H1 (cell line): ENCODE results near the gene ALDOA. TPM values are rescaled to one million over a fixed set of nuclear protein-coding genes. Genes with fewer than 3 reads are reported as not detected.

ENCODE experiments used
- CTCF ChIA-PET: fragments of 300-600 bp; sonication (Branson Sonifier 250); formaldehyde crosslinking; loops from one replicate; lab custom pipeline; 2021; ENCODE audit not compliant: partially characterized antibody; lab: Charles Lee
- POLR2A ChIA-PET: fragments of 300-600 bp; sonication (Branson Sonifier 250); formaldehyde crosslinking; loops from one replicate; lab custom pipeline; 2021; ENCODE audit warnings: inconsistent platforms; ENCODE audit not compliant: partially characterized antibody; lab: Charles Lee
- DNase-seq, 2 experiments: peaks; one replicate each; pipeline versions ENCODE4 v3.0.0 to v3.0.0-alpha.2; 2010 to 2022; ENCODE audit warnings: low spot score in 2 of 2, low read depth in 1 of 2, mixed read lengths in 1 of 2
- FAIRE-seq: peaks from 2 replicates; lab custom pipeline; 2011; peaks lifted over from hg19 to GRCh38; lab: Jason Lieb, UNC
- H2AFZ ChIP-seq: 2 replicates; pipeline ENCODE4 v1.8.1; 2012; ENCODE audit warnings: low read length, inconsistent platforms
- H2AK5ac ChIP-seq: 2 replicates; pipeline ENCODE4 v1.6.1; 2013; ENCODE audit warnings: low read depth, low read length
- H2BK120ac ChIP-seq: replicated peaks from 2 replicates; pipeline ENCODE3; 2013; ENCODE audit warnings: low read depth, low read length, inconsistent platforms
- H2BK12ac ChIP-seq: 2 replicates; pipeline ENCODE4 v1.6.1; 2013; ENCODE audit warnings: low read depth, low read length
- H2BK15ac ChIP-seq: 2 replicates; pipeline ENCODE4 v1.6.1; 2013; ENCODE audit warnings: low read length
- H2BK20ac ChIP-seq: 2 replicates; pipeline ENCODE4 v1.6.1; 2013; ENCODE audit warnings: low read length
- H2BK5ac ChIP-seq: 2 replicates; pipeline ENCODE4 v1.6.1; 2013; ENCODE audit warnings: low read depth, low read length
- H3K14ac ChIP-seq: 2 replicates; pipeline ENCODE4 v1.6.1; 2013; ENCODE audit warnings: inconsistent platforms; ENCODE audit not compliant: insufficient read length
- H3K18ac ChIP-seq: 2 replicates; pipeline ENCODE4 v1.6.1; 2013; ENCODE audit warnings: low read length; ENCODE audit errors: extremely low read depth
- H3K23ac ChIP-seq: 2 replicates; pipeline ENCODE4 v1.6.1; 2013; ENCODE audit warnings: inconsistent platforms; ENCODE audit not compliant: insufficient read length
- H3K23me2 ChIP-seq: 2 replicates; pipeline ENCODE4 v1.6.1; 2013; ENCODE audit warnings: low read depth, low read length
- H3K27ac ChIP-seq: 2 replicates; pipeline ENCODE4 v1.6.1; 2011; ENCODE audit warnings: low read depth, low read length, inconsistent platforms
- H3K27me3 ChIP-seq, 4 experiments: replicated peaks in 1 of 4; 1 replicate in 1 of 4; 2 replicates in 3 of 4; pipeline versions ENCODE4 v1.6.1 to v1.8.1; 2011 to 2013; ENCODE audit warnings: low read length in 3 of 4, mild to moderate bottlenecking in 3 of 4, inconsistent platforms in 2 of 4, mixed read lengths in 2 of 4, moderate library complexity in 1 of 4; ENCODE audit not compliant: control insufficient read depth in 3 of 4, insufficient read depth in 3 of 4; ENCODE audit errors: extremely low read depth in 1 of 4
- H3K36me3 ChIP-seq, 4 experiments: 2 replicates each; pipeline versions ENCODE4 v1.6.1 to v1.8.1; 2011 to 2013; ENCODE audit warnings: mild to moderate bottlenecking in 4 of 4, low read length in 3 of 4, moderate library complexity in 2 of 4, control low read depth in 1 of 4, inconsistent platforms in 1 of 4; ENCODE audit not compliant: insufficient read depth in 4 of 4, control insufficient read depth in 2 of 4
- H3K4ac ChIP-seq: replicated peaks from 2 replicates; pipeline ENCODE3; 2013; ENCODE audit warnings: low read length, low read depth, mixed read lengths, inconsistent platforms; ENCODE audit not compliant: insufficient read length
- H3K4me1 ChIP-seq, 4 experiments: replicated peaks in 1 of 4; 1 replicate in 1 of 4; 2 replicates in 3 of 4; pipeline versions ENCODE4 v1.6.1 to v1.8.1; 2011 to 2013; ENCODE audit warnings: low read length in 3 of 4, inconsistent platforms in 2 of 4, mixed read lengths in 1 of 4; ENCODE audit not compliant: insufficient read depth in 4 of 4, control insufficient read depth in 3 of 4
- H3K4me2 ChIP-seq, 2 experiments: 2 replicates each; pipeline versions ENCODE4 v1.6.1 to v1.8.1; 2011 to 2013; ENCODE audit warnings: low read depth in 2 of 2, low read length in 2 of 2, control low read depth in 1 of 2, inconsistent platforms in 1 of 2, mild to moderate bottlenecking in 1 of 2; ENCODE audit not compliant: insufficient read depth in 1 of 2
- H3K4me3 ChIP-seq, 4 experiments: fragments of 200-600, 300-600 bp in 1 of 4; sonication (generic), shearing (Covaris generic), sonication (Bioruptor Twin) in 1 of 4; 2 replicates each; pipeline versions ENCODE4 v1.5.1 to v1.8.1; 2011 to 2016; ENCODE audit warnings: low read length in 4 of 4, low read depth in 3 of 4, control low read depth in 2 of 4, inconsistent platforms in 2 of 4, mild to moderate bottlenecking in 2 of 4, mixed read lengths in 1 of 4, moderate library complexity in 1 of 4; ENCODE audit not compliant: insufficient read depth in 2 of 4; ENCODE audit errors: extremely low read depth in 1 of 4
- H3K56ac ChIP-seq: replicated peaks from 2 replicates; pipeline ENCODE3; 2013; ENCODE audit warnings: low read depth, mild to moderate bottlenecking, mixed read lengths, low read length, inconsistent platforms; ENCODE audit not compliant: insufficient read length
- H3K79me1 ChIP-seq: 2 replicates; pipeline ENCODE4 v1.6.1; 2013; ENCODE audit warnings: low read depth, low read length, control low read depth
- H3K79me2 ChIP-seq, 2 experiments: 2 replicates each; pipeline versions ENCODE4 v1.6.1 to v1.8.1; 2012 to 2013; ENCODE audit warnings: low read length in 2 of 2, mild to moderate bottlenecking in 2 of 2, inconsistent platforms in 1 of 2; ENCODE audit not compliant: insufficient read depth in 2 of 2, control insufficient read depth in 1 of 2
- H3K9ac ChIP-seq, 4 experiments: replicated peaks in 1 of 4; 1 replicate in 1 of 4; 2 replicates in 3 of 4; pipeline versions ENCODE4 v1.6.1 to v1.8.1; 2011 to 2013; ENCODE audit warnings: low read depth in 3 of 4, low read length in 3 of 4, control low read depth in 2 of 4, mild to moderate bottlenecking in 2 of 4, moderate library complexity in 2 of 4, inconsistent platforms in 1 of 4; ENCODE audit errors: extremely low read depth in 1 of 4
- H3K9me3 ChIP-seq, 2 experiments: 2 replicates each; pipeline versions ENCODE4 v1.6.1 to v1.8.1; 2012 to 2013; ENCODE audit warnings: mild to moderate bottlenecking in 2 of 2, moderate library complexity in 2 of 2, control low read depth in 1 of 2, inconsistent platforms in 1 of 2, low read depth in 1 of 2, low read length in 1 of 2, mixed read lengths in 1 of 2; ENCODE audit not compliant: insufficient read depth in 2 of 2
- H4K20me1 ChIP-seq, 2 experiments: replicated peaks in 1 of 2; 2 replicates each; pipeline versions ENCODE3 to v1.8.1; 2011 to 2013; ENCODE audit warnings: inconsistent platforms in 2 of 2, low read length in 2 of 2, mild to moderate bottlenecking in 1 of 2; ENCODE audit not compliant: insufficient read depth in 2 of 2, control insufficient read depth in 1 of 2
- H4K5ac ChIP-seq: 2 replicates; pipeline ENCODE4 v1.6.1; 2013; ENCODE audit warnings: low read length, low read depth, mixed read lengths, inconsistent platforms; ENCODE audit not compliant: insufficient read length
- H4K8ac ChIP-seq: 2 replicates; pipeline ENCODE4 v1.8.0; 2013; ENCODE audit warnings: mild to moderate bottlenecking, moderate library complexity, low read length, inconsistent platforms; ENCODE audit not compliant: insufficient read depth; ENCODE audit errors: extremely low read depth
- H4K91ac ChIP-seq: replicated peaks from 2 replicates; pipeline ENCODE3; 2013; ENCODE audit warnings: low read length, mixed read lengths, inconsistent platforms; ENCODE audit not compliant: insufficient read length
- BRCA1 ChIP-seq: IDR thresholded peaks from 2 replicates; pipeline ENCODE4 v1.6.1; 2012; ENCODE audit warnings: low read depth, low read length, improper control_type of control experiment
- WGBS, 2 experiments: shearing (Covaris generic) in 1 of 2; methylation state at CpG; one replicate each; pipeline versions ENCODE4 v1.1.6 to v1.1.7; 2013 to 2015; ENCODE audit warnings: low lambda C conversion rate in 2 of 2, mixed read lengths in 2 of 2, inconsistent platforms in 1 of 2, low coverage in 1 of 2, missing lambda C conversion rate in 1 of 2; ENCODE audit not compliant: insufficient replicate concordance in 2 of 2, insufficient coverage in 1 of 2, insufficient read length in 1 of 2; ENCODE audit errors: extremely low coverage in 1 of 2, missing lambda C conversion rate in 1 of 2; 5-methylcytosine and 5-hydroxymethylcytosine counted together
- polyA plus RNA-seq, 7 experiments: library from polyadenylated mRNA; depleted of rRNA in 3 of 7; stranded (reverse) in 5 of 7; unstranded in 2 of 7; fragments of >200 nt in 5 of 7; fragments of 200-250 nt in 2 of 7; gene quantifications; 1 replicate in 5 of 7; 2 replicates in 1 of 7; 4 replicates in 1 of 7; pipeline versions ENCODE4 v1.2.1 to v1.2.3, GENCODE V29; 2011 to 2013; ENCODE audit warnings: missing spikeins in 2 of 7, mixed read lengths in 2 of 7
- total RNA-seq: library from RNA; stranded (reverse); fragmentation: NEBNext Ultra II Directional; extraction: Animal tissue kit (Norgen Biotek cat#: 25700); gene quantifications from 2 replicates; pipeline ENCODE4 v1.2.1, GENCODE V29; 2021

ALDOA gene
- total and polyA plus RNA-seq, 2 of the 8 experiments (the other 6 are each of a cell fraction or from before 2014, with no cell fraction given): 1,072 to 1,083 TPM

DNA sequence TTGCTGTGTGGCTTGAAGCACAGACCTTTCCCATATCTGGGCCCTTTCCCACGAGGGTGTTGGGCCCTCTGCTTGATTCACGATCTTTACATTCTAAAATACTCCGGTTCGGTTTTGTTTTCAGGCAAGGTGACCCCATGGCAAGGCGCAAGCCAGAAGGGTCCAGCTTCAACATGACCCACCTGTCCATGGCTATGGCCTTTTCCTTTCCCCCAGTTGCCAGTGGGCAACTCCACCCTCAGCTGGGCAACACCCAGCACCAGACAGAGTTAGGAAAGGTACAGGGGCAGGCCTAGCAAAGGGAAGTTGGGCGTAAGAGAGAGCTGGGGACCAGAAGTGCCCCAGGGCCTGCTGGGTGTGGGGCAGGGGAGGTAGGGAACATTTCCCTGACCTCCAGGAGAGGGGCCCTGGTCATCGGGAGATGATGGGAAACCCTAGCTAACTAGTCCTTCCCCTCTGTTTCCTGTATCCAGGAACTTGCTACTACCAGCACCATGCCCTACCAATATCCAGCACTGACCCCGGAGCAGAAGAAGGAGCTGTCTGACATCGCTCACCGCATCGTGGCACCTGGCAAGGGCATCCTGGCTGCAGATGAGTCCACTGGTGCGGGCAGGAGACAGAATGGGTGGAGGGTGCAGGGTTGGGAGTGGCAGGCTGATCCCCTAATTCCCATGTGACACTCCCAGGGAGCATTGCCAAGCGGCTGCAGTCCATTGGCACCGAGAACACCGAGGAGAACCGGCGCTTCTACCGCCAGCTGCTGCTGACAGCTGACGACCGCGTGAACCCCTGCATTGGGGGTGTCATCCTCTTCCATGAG lies 1.4 kb downstream of the ALDOA start:
- 86% methylated on average over 21 of the region's 21 CpGs; no CpG with 5 or more reads in 1 of the 2 experiments for WGBS, 2 experiments
- ChIA-PET POLR2A (interaction anchor here (0.7 to 21.2 kb wide), 12 partner anchors 11 to 531 kb away, joined by 3 to 353 read pairs (median 4); partner anchors contain the start of genes PPP4C, TBX6, TLCD3B and YPEL3), CTCF (interaction anchor here (0.8 to 7.3 kb wide), 7 partner anchors 10 to 67 kb away, joined by 3 to 51 read pairs (median 6); partner anchors contain the start of genes GDPD3, PPP4C and TBX6)
- Histone ChIP-seq H4K8ac (peak overlapping the region; percentile 30), H3K4me3 (peak overlapping the region; percentile 71 to 92 (median 88)), H3K23ac (no peak overlapping the region), H3K4me1 (peaks cover 6 to 23% (median 11%) of the 10 kb centered on the region in 4 experiments), H3K79me1 (peaks cover 9% of the 10 kb centered on the region; the same call in 1 of the 2 replicates), H2BK20ac (no peak overlapping the region), H4K20me1 (peaks cover 16 to 35% of the 10 kb centered on the region in 2 experiments), H3K36me3 (peaks cover 19 to 49% (median 45%) of the 10 kb centered on the region in 4 experiments), H3K9ac (peak overlapping the region in 3 of 4 experiments; percentile 81 to 85 (median 83); a peak in 5 of 7 replicates), H4K5ac (no peak overlapping the region), H3K18ac (peak overlapping the region; percentile 32; the same call in 1 of the 2 replicates), H3K27me3 (no peaks in the 10 kb centered on the region), H3K56ac (no peak overlapping the region), H2BK15ac (no peak overlapping the region), H2BK12ac (0 out of 2 replicates have a peak overlapping the region, but pooled peaks have one; percentile 43), H3K14ac (no peak overlapping the region), H3K23me2 (peaks cover 18% of the 10 kb centered on the region), H2AK5ac (no peak overlapping the region), H3K4ac (no peak overlapping the region), H3K9me3 (no peaks in the 10 kb centered on the region), H2BK5ac (peak overlapping the region; percentile 96; the same call in 1 of the 2 replicates), H3K4me2 (peak overlapping the region; percentile 73 to 81), H3K79me2 (peaks cover 15 to 30% of the 10 kb centered on the region in 2 experiments), H3K27ac (0 out of 2 replicates have a peak overlapping the region, but pooled peaks have one; percentile 25), H4K91ac (no peak overlapping the region), H2AFZ (no peak overlapping the region), H2BK120ac (no peak overlapping the region)
- FAIRE-seq (no peak), DNase-seq (no peak)
- TF ChIP-seq BRCA1: no peak
